ENCODE measurements around the gene FBH1. TPM values are rescaled to one million over a fixed set of nuclear protein-coding genes. Genes with fewer than 3 reads are reported as not detected.

The FBH1 gene
- total RNA-seq, 1 experiment from 2014 or later, result 93.3 TPM

GRCh38 chr10:5888843-5889623 lies 1.0 kb upstream of the FBH1 start:
- peaks cover 46% of the 10 kb centered on the region for H3K36me3 ChIP-seq

DNA sequence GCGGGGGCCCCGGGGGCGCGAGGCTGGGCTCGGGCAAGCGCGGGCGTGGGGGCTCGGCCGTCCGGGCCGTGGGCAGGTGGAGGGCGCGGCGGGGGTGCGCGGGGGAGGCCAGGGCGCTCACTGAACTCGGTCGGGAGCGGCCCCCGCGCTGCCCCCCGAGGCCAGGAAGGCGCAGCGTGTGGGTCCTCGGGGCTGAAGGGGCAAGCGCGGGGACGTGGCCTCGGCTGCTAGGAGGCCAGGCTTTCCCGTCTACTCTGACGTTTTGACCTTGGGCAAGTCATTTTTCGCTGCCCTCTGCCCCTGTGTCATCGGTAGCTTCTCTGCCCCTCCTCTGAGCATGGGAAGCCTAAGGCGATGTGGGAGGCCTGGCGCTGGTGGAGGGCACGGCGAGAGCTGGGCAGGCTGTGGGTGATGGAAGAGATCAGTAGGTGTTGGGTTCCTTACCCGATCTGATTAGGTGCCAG lies 441 bp downstream of the FBH1 start:
- DNase-seq (ENCODE audit: low read depth in 1 of 2, low spot score in 2 of 2), result peak in 1 of 2 experiments; percentile 40
- 0 out of 2 replicates have a peak, but pooled peaks cover 3% of the 10 kb centered on the region for H3K9me3 ChIP-seq (replicated peaks)
- no peaks in the 10 kb centered on the region for H3K27me3 ChIP-seq (replicated peaks)
- H3K36me3 ChIP-seq, result peaks cover 56% of the 10 kb centered on the region
- H3K4me3 ChIP-seq, result peak overlapping the region; percentile 70
- no peak overlapping the region for H3K27ac ChIP-seq
- H3K4me1 ChIP-seq (replicated peaks), result peaks cover 18% of the 10 kb centered on the region

More at GRCh38 chr10:5888843-5889623, 1.0 kb upstream of the FBH1 start:
- 0 out of 2 replicates have a peak overlapping the region, but pooled peaks have one; percentile 7 for H3K27ac ChIP-seq
- peak overlapping the region; percentile 70 for H3K4me3 ChIP-seq
- H3K4me1 ChIP-seq (replicated peaks), result peaks cover 18% of the 10 kb centered on the region
- 0 out of 2 replicates have a peak, but pooled peaks cover 3% of the 10 kb centered on the region for H3K9me3 ChIP-seq (replicated peaks)
- H3K27me3 ChIP-seq (replicated peaks), result no peaks in the 10 kb centered on the region
- peak; percentile 38 to 48 for DNase-seq (ENCODE audit: low read depth in 1 of 2, low spot score in 2 of 2)

GRCh38 chr10:5891009-5891408 lies 966 bp downstream of the FBH1 start:
- 0 out of 2 replicates have a peak, but pooled peaks cover 3% of the 10 kb centered on the region for H3K9me3 ChIP-seq (replicated peaks)
- peaks cover 56% of the 10 kb centered on the region for H3K36me3 ChIP-seq
- H3K27me3 ChIP-seq (replicated peaks), result no peaks in the 10 kb centered on the region
- peak overlapping the region; percentile 70 for H3K4me3 ChIP-seq
- DNase-seq (ENCODE audit: low read depth in 1 of 2, low spot score in 2 of 2), result no peak
- peaks cover 18% of the 10 kb centered on the region for H3K4me1 ChIP-seq (replicated peaks)
- no peak overlapping the region for H3K27ac ChIP-seq

- Histone ChIP-seq H3K9me3 (replicated peaks) (0 out of 2 replicates have a peak, but pooled peaks cover 3% of the 10 kb centered on the region), H3K27me3 (replicated peaks) (no peaks in the 10 kb centered on the region), H3K27ac (no peak overlapping the region), H3K4me3 (no peak overlapping the region), H3K4me1 (replicated peaks) (peaks cover 18% of the 10 kb centered on the region), H3K36me3 (peaks cover 60% of the 10 kb centered on the region)
- DNase-seq (ENCODE audit: low read depth in 1 of 2, low spot score in 2 of 2), result no peak
These were observed 2.0 kb downstream of the FBH1 start for GRCh38 chr10:5892007-5892406.

DNA sequence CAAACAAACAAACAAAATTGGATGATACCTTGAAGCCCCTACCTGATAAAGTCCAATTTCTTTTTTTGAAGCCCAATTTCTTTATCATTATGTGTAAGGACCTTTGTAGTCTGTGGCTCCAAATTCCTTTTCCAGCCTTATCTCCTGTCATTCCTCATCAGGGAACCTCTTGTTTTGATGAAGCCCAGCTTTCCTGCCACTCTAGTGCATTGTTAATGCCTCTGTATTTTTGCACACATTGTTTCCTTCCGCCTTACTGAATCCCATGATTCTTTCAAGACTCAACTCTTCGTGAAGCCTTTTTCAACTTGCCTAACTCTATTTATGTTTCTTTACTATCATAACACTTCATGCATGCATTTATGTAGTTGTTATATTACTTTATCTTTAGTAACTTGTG lies 3.3 kb downstream of the FBH1 start:
- peaks cover 72% of the 10 kb centered on the region for H3K36me3 ChIP-seq
- DNase-seq (ENCODE audit: low read depth in 1 of 2, low spot score in 2 of 2), result no peak
- H3K4me3 ChIP-seq, result no peak overlapping the region
- peaks cover 16% of the 10 kb centered on the region for H3K4me1 ChIP-seq (replicated peaks)
- no peaks in the 10 kb centered on the region for H3K27me3 ChIP-seq (replicated peaks)
- no peak overlapping the region for H3K27ac ChIP-seq
- H3K9me3 ChIP-seq (replicated peaks), result 0 out of 2 replicates have a peak, but pooled peaks cover 3% of the 10 kb centered on the region

DNA sequence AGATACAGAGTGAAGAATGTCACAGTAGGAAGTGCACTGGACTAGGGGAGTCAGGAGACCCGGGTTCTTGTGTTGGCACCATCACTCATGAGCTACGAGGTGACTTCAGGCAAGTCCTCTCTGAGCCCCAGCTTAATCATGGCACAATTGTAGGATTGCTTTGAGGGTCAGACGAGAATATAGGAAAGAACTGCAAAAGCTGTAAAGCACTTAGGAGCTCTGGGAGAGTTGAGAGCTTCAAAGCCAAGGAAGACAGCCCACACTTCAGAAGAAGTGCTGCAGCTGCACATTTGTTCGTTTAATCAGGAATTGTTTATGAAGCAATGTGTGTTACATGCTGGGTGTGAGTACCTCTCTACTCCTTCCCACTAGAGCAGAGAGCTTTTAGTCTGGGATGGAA lies 4.4 kb downstream of the FBH1 start:
- no peak for DNase-seq (ENCODE audit: low read depth in 1 of 2, low spot score in 2 of 2)
- Histone ChIP-seq H3K27ac (no peak overlapping the region), H3K27me3 (replicated peaks) (no peaks in the 10 kb centered on the region), H3K4me3 (no peak overlapping the region), H3K36me3 (peaks cover 70% of the 10 kb centered on the region), H3K9me3 (replicated peaks) (0 out of 2 replicates have a peak, but pooled peaks cover 3% of the 10 kb centered on the region), H3K4me1 (replicated peaks) (peaks cover 8% of the 10 kb centered on the region)

GRCh38 chr10:5894873-5895272 lies 4.8 kb downstream of the FBH1 start:
- H3K9me3 ChIP-seq (replicated peaks), result 0 out of 2 replicates have a peak, but pooled peaks cover 3% of the 10 kb centered on the region
- no peaks in the 10 kb centered on the region for H3K27me3 ChIP-seq (replicated peaks)
- peaks cover 68% of the 10 kb centered on the region for H3K36me3 ChIP-seq
- H3K4me1 ChIP-seq (replicated peaks), result peaks cover 8% of the 10 kb centered on the region
- no peak for DNase-seq (ENCODE audit: low read depth in 1 of 2, low spot score in 2 of 2)
- H3K4me3 ChIP-seq, result no peak overlapping the region
- no peak overlapping the region for H3K27ac ChIP-seq

- Histone ChIP-seq H3K9me3 (replicated peaks) (0 out of 2 replicates have a peak, but pooled peaks cover 3% of the 10 kb centered on the region), H3K4me1 (replicated peaks) (peaks cover 8% of the 10 kb centered on the region), H3K4me3 (no peak overlapping the region), H3K27me3 (replicated peaks) (no peaks in the 10 kb centered on the region), H3K36me3 (peaks cover 68% of the 10 kb centered on the region), H3K27ac (no peak overlapping the region)
- no peak for DNase-seq (ENCODE audit: low read depth in 1 of 2, low spot score in 2 of 2)
These were observed 5.3 kb downstream of the FBH1 start for GRCh38 chr10:5895365-5895764.

GRCh38 chr10:5895804-5896203 lies 5.8 kb downstream of the FBH1 start:
- Histone ChIP-seq H3K4me3 (no peak overlapping the region), H3K36me3 (peaks cover 68% of the 10 kb centered on the region), H3K9me3 (replicated peaks) (no peaks in the 10 kb centered on the region), H3K4me1 (replicated peaks) (peaks cover 6% of the 10 kb centered on the region), H3K27me3 (replicated peaks) (no peaks in the 10 kb centered on the region), H3K27ac (no peak overlapping the region)
- DNase-seq (ENCODE audit: low read depth in 1 of 2, low spot score in 2 of 2), result no peak

DNA sequence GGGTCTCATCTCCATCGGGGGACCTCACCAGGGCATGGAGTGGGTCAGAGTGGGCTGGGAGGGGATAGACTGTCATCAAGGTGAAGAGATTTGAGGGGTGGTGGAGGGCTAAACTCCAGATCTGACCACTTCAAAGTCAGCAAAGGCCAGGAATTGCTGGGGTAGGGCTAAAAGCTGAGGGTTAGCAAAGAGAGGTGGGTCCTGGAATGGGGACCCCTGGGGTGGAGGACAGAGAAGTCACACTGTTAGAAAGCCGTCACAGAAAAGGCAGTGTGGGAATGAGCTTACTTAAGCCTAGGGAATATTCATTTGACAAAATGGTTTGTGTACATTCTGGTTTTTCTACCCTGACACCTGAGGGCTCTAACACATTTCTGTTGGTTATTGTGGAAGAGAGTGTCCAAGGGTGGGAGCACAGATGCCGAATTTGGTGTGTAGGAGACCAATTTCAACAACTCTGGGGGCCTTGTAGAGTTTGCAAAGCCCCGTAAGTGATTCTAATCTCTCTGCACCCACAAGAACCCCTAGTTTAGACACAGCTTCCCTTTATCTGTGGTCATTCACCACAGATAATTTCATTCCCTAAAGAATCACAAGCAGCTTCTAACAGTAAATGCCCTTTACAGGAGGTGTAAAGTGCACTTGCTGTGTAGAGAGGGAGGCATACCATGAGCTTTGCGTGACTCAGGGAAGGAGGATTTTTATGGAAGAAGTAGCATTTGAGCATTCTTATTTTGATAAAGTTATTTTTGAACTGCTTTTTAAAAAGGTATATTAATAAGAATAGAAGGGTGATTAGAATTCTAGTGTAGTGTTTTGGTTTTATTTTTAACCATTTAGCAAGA lies 6.4 kb downstream of the FBH1 start:
- Histone ChIP-seq H3K27me3 (replicated peaks) (no peaks in the 10 kb centered on the region), H3K4me1 (replicated peaks) (no peaks in the 10 kb centered on the region), H3K27ac (no peak overlapping the region), H3K9me3 (replicated peaks) (no peaks in the 10 kb centered on the region), H3K4me3 (no peak overlapping the region), H3K36me3 (peaks cover 64% of the 10 kb centered on the region)
- DNase-seq (ENCODE audit: low read depth in 1 of 2, low spot score in 2 of 2), result no peak

DNA sequence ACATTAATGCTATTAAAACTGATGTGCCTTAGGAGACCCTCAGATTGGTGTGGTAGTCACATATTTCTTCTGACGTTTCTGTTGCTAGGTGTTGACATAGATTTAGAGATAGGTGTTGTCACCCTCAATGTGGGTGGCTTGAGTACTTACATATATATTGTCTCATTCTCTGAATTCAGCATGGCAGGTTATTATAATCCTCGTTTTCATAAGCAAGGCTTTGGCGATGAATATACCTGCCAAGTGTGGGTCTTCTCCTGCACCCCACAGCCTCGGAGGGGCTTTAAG lies 7.0 kb downstream of the FBH1 start:
- no peak overlapping the region for H3K27ac ChIP-seq
- H3K4me1 ChIP-seq (replicated peaks), result no peaks in the 10 kb centered on the region
- peaks cover 58% of the 10 kb centered on the region for H3K36me3 ChIP-seq
- no peaks in the 10 kb centered on the region for H3K27me3 ChIP-seq (replicated peaks)
- no peak for DNase-seq (ENCODE audit: low read depth in 1 of 2, low spot score in 2 of 2)
- H3K4me3 ChIP-seq, result no peak overlapping the region
- H3K9me3 ChIP-seq (replicated peaks), result no peaks in the 10 kb centered on the region

- Histone ChIP-seq H3K27me3 (replicated peaks) (no peaks in the 10 kb centered on the region), H3K4me3 (no peak overlapping the region)
These were observed 7.5 kb downstream of the FBH1 start for GRCh38 chr10:5897504-5897903.

DNA sequence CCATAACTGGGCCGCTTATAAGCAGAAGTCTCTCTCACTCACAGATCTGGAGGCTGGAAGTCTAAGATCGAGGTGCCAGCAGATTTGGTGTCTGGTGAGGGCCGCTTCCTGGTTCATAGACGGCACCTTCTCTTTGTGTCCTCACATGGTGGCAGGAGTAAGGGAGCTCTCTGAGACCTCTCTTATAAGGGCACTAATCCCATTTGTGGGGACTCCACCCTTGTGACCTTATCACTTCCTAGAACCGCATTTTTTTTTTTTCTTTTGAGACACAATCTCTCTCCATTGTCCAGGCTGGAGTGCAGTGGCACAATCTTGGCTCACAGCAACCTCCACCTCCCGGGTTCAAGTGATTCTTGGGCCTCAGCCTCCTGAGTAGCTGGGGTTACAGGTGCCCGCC lies 8.1 kb downstream of the FBH1 start:
- Histone ChIP-seq H3K4me1 (replicated peaks) (no peaks in the 10 kb centered on the region), H3K4me3 (no peak overlapping the region), H3K27ac (no peak overlapping the region), H3K27me3 (replicated peaks) (no peaks in the 10 kb centered on the region), H3K36me3 (peaks cover 47% of the 10 kb centered on the region), H3K9me3 (replicated peaks) (no peaks in the 10 kb centered on the region)
- DNase-seq (ENCODE audit: low read depth in 1 of 2, low spot score in 2 of 2), result no peak

More at GRCh38 chr10:5897504-5897903, 7.5 kb downstream of the FBH1 start:
- no peaks in the 10 kb centered on the region for H3K4me1 ChIP-seq (replicated peaks)
- no peak overlapping the region for H3K27ac ChIP-seq
- no peaks in the 10 kb centered on the region for H3K9me3 ChIP-seq (replicated peaks)
- H3K36me3 ChIP-seq, result peaks cover 53% of the 10 kb centered on the region
- no peak for DNase-seq (ENCODE audit: low read depth in 1 of 2, low spot score in 2 of 2)

- DNase-seq (ENCODE audit: low read depth in 1 of 2, low spot score in 2 of 2), result no peak
- no peaks in the 10 kb centered on the region for H3K4me1 ChIP-seq (replicated peaks)
- H3K36me3 ChIP-seq, result peaks cover 26% of the 10 kb centered on the region
- no peak overlapping the region for H3K27ac ChIP-seq
- no peak overlapping the region for H3K4me3 ChIP-seq
- no peaks in the 10 kb centered on the region for H3K27me3 ChIP-seq (replicated peaks)
- H3K9me3 ChIP-seq (replicated peaks), result no peaks in the 10 kb centered on the region
These were observed 10.2 kb downstream of the FBH1 start for GRCh38 chr10:5900247-5900646.

Measured in SJSA1 (cell line).